SK-N-SH (cell line): Measurements from ENCODE around the gene SMAP2. TPM values are rescaled to one million over a fixed set of nuclear protein-coding genes. Genes with fewer than 3 reads are reported as not detected.

Experiments
- CTCF ChIA-PET: fragments of 300-600, 350-600 bp; formaldehyde crosslinking; extraction: SDS; loops from one replicate; lab custom pipeline; 2021; lab: Yijun Ruan, JAX
- POLR2A ChIA-PET: fragments of 350-600 bp; sonication (Branson Sonifier 250); formaldehyde crosslinking; extraction: SDS; loops from one replicate; lab custom pipeline; 2020; ENCODE audit warnings: antibody characterized with exemption, inconsistent platforms; lab: Yijun Ruan, JAX
- DNase-seq: peaks from one replicate; pipeline ENCODE4 v3.0.0; 2012
- H2AFZ ChIP-seq: fragments of 200-600 bp; sonication (generic); 2 replicates; pipeline ENCODE4 v1.8.1; 2016; ENCODE audit warnings: antibody characterized with exemption, mild to moderate bottlenecking, low read depth
- H3F3A ChIP-seq: fragments of 200-600 bp; sonication (generic); replicated peaks from 2 replicates; pipeline ENCODE3; 2016; ENCODE audit warnings: antibody characterized with exemption, mild to moderate bottlenecking; ENCODE audit not compliant: insufficient read depth
- H3K27ac ChIP-seq, 2 experiments: fragments of 200-500 bp in 1 of 2; fragments of 200-600 bp in 1 of 2; sonication (Bioruptor generic) in 1 of 2; sonication (generic), shearing (Covaris generic) in 1 of 2; 2 replicates each; pipeline versions ENCODE4 v1.5.1 to v1.6.1; 2014 to 2016; ENCODE audit warnings: low read depth in 2 of 2, inconsistent platforms in 1 of 2, low read length in 1 of 2, mild to moderate bottlenecking in 1 of 2, mixed read lengths in 1 of 2
- H3K27me3 ChIP-seq: fragments of 200-600 bp; sonication (generic), shearing (Covaris generic); 2 replicates; pipeline ENCODE4 v1.6.1; 2016; ENCODE audit warnings: mixed run types; ENCODE audit not compliant: insufficient read depth
- H3K36me3 ChIP-seq, 2 experiments: fragments of 200-500 bp in 1 of 2; fragments of 200-600 bp in 1 of 2; sonication (Bioruptor generic) in 1 of 2; sonication (generic) in 1 of 2; replicated peaks in 1 of 2; 2 replicates each; pipeline versions ENCODE3 to v1.5.1; 2014 to 2016; ENCODE audit warnings: low read length in 1 of 2, mild to moderate bottlenecking in 1 of 2; ENCODE audit not compliant: insufficient read depth in 2 of 2, control insufficient read depth in 1 of 2
- H3K4me1 ChIP-seq, 2 experiments: fragments of 200-500 bp in 1 of 2; fragments of 200-600 bp in 1 of 2; sonication (Bioruptor generic) in 1 of 2; sonication (generic), shearing (Covaris generic) in 1 of 2; 2 replicates each; pipeline versions ENCODE4 v1.5.1 to v1.6.1; 2014 to 2016; ENCODE audit warnings: low read depth in 1 of 2, low read length in 1 of 2, mixed run types in 1 of 2; ENCODE audit not compliant: insufficient read depth in 2 of 2, control insufficient read depth in 1 of 2
- H3K4me2 ChIP-seq: fragments of 200-600 bp; sonication (generic), shearing (Covaris generic); 2 replicates; pipeline ENCODE4 v1.6.1; 2017; ENCODE audit warnings: mixed run types
- H3K4me3 ChIP-seq, 2 experiments: fragments of 200-500 bp in 1 of 2; fragments of 200-600 bp in 1 of 2; sonication (Bioruptor generic) in 1 of 2; sonication (generic), shearing (Covaris generic) in 1 of 2; 2 replicates each; pipeline versions ENCODE4 v1.5.1 to v1.8.1; 2014 to 2016; ENCODE audit warnings: low read depth in 2 of 2, inconsistent platforms in 1 of 2, low read length in 1 of 2, mild to moderate bottlenecking in 1 of 2, mixed read lengths in 1 of 2, moderate library complexity in 1 of 2
- H3K79me2 ChIP-seq: fragments of 200-600 bp; sonication (generic); 2 replicates; pipeline ENCODE4 v1.8.1; 2017; ENCODE audit warnings: mild to moderate bottlenecking; ENCODE audit not compliant: insufficient read depth
- H3K9ac ChIP-seq: fragments of 200-600 bp; sonication (generic); 2 replicates; pipeline ENCODE4 v1.6.1; 2017; ENCODE audit warnings: mixed run types
- H3K9me2 ChIP-seq: fragments of 200-600 bp; sonication (generic); 2 replicates; pipeline ENCODE4 v1.6.1; 2017; ENCODE audit warnings: mixed run types
- H3K9me3 ChIP-seq: fragments of 200-600 bp; sonication (generic); 2 replicates; pipeline ENCODE4 v1.6.1; 2017; ENCODE audit warnings: mixed run types, mild to moderate bottlenecking, moderate library complexity
- H4K20me1 ChIP-seq: fragments of 200-600 bp; sonication (generic); 2 replicates; pipeline ENCODE4 v1.6.1; 2017; ENCODE audit warnings: mild to moderate bottlenecking, mixed run types; ENCODE audit not compliant: insufficient read depth
- CTCF ChIP-seq: fragments of 200-600 bp; sonication (generic); IDR thresholded peaks from 2 replicates; pipeline ENCODE4 v1.6.1; 2017; ENCODE audit warnings: antibody characterized with exemption, mild to moderate bottlenecking, moderate library complexity
- ELF1 ChIP-seq: IDR thresholded peaks from 2 replicates; pipeline ENCODE4 v1.4.0; 2012
- EP300 ChIP-seq, 2 experiments: IDR thresholded peaks; 2 replicates each; pipeline versions ENCODE4 v1.4.0 to v1.6.1; 2012; ENCODE audit warnings: borderline replicate concordance in 1 of 2, low read depth in 1 of 2, low read length in 1 of 2
- EZH2phosphoT487 ChIP-seq: fragments of 200-600 bp; sonication (generic); IDR thresholded peaks from 2 replicates; pipeline ENCODE4 v1.6.1; 2017; ENCODE audit warnings: low read depth, mixed run types, mild to moderate bottlenecking, antibody characterized with exemption, moderate library complexity, borderline replicate concordance
- FOXJ3 ChIP-seq: sonication (generic); formaldehyde crosslinking; IDR thresholded peaks from 2 replicates; pipeline ENCODE4 v1.5.1; 2020; ENCODE audit warnings: mild to moderate bottlenecking, missing genetic modification reagents
- FOXM1 ChIP-seq: IDR thresholded peaks from 2 replicates; pipeline ENCODE4 v1.4.0; 2012; ENCODE audit warnings: low read depth, mild to moderate bottlenecking
- GABPA ChIP-seq: IDR thresholded peaks from 2 replicates; pipeline ENCODE4 v1.4.0; 2012; ENCODE audit warnings: low read depth, mild to moderate bottlenecking
- JUND ChIP-seq: IDR thresholded peaks from 2 replicates; pipeline ENCODE4 v1.4.0; 2012
- MAX ChIP-seq: IDR thresholded peaks from 2 replicates; pipeline ENCODE4 v1.4.0; 2012; ENCODE audit warnings: low read depth
- MXI1 ChIP-seq: IDR thresholded peaks from 2 replicates; pipeline ENCODE4 v1.6.1; 2012; ENCODE audit warnings: mild to moderate bottlenecking, low read depth, low read length, improper control_type of control experiment
- PBX3 ChIP-seq: IDR thresholded peaks from 2 replicates; pipeline ENCODE4; 2012
- RAD21 ChIP-seq: IDR thresholded peaks from 2 replicates; pipeline ENCODE4 v1.6.1; 2012; ENCODE audit warnings: mild to moderate bottlenecking, low read length
- REST ChIP-seq: IDR thresholded peaks from 2 replicates; pipeline ENCODE4 v1.6.1; 2012; ENCODE audit warnings: mild to moderate bottlenecking, low read depth, low read length, moderate library complexity
- RXRA ChIP-seq: IDR thresholded peaks from 2 replicates; pipeline ENCODE4 v1.4.0; 2012; ENCODE audit warnings: low read depth, mild to moderate bottlenecking, borderline replicate concordance
- SIN3A ChIP-seq: IDR thresholded peaks from 2 replicates; pipeline ENCODE4 v1.6.1; 2012; ENCODE audit warnings: low read depth, mild to moderate bottlenecking, low read length, moderate library complexity, borderline replicate concordance
- TAF1 ChIP-seq: IDR thresholded peaks from 2 replicates; pipeline ENCODE4 v1.6.1; 2012; ENCODE audit warnings: low read depth, mild to moderate bottlenecking, low read length, moderate library complexity, borderline replicate concordance
- USF1 ChIP-seq: IDR thresholded peaks from 2 replicates; pipeline ENCODE4 v1.4.0; 2012; ENCODE audit warnings: low read depth, borderline replicate concordance
- USF2 ChIP-seq: fragments of 150-350 bp; IDR thresholded peaks from 2 replicates; pipeline ENCODE4 v1.6.1; 2017; ENCODE audit warnings: antibody characterized with exemption, low read length, low read depth, borderline replicate concordance
- YY1 ChIP-seq: IDR thresholded peaks from 2 replicates; pipeline ENCODE4 v1.4.0; 2012; ENCODE audit warnings: low read depth, mild to moderate bottlenecking
- polyA plus RNA-seq, 3 experiments: library from polyadenylated mRNA; depleted of rRNA; stranded (reverse); fragments of >200 nt; gene quantifications; 2 replicates each; pipeline ENCODE4 v1.2.3, GENCODE V29; 2012

SMAP2 gene
- polyA plus RNA-seq, 1 of the 3 experiments (the other 2 are of a cell fraction): 11.2 TPM

- TF ChIP-seq RAD21 (no peak), PBX3 (no peak), EP300 (IDR thresholded peaks at IDR 0.05; ENCODE audit: borderline replicate concordance in 1 of 2, low read depth in 1 of 2, low read length in 1 of 2) (no peak), REST (no peak), SIN3A (no peak), EZH2phosphoT487 (no peak), MXI1 (no peak), YY1 (no peak), USF2 (no peak), MAX (no peak), TAF1 (no peak), JUND (no peak), ELF1 (no peak), CTCF (no peak), FOXJ3 (CRISPR knock-in tag) (no peak), RXRA (no peak), FOXM1 (no peak), GABPA (no peak), USF1 (no peak)
- Histone ChIP-seq H3K9me2 (no peaks in the 10 kb centered on the region), H3K27me3 (no peaks in the 10 kb centered on the region), H3K79me2 (no peaks in the 10 kb centered on the region), H3K9me3 (peaks cover 19% of the 10 kb centered on the region; the same call in 1 of the 2 replicates), H3K9ac (no peak overlapping the region), H3F3A (no peaks in the 10 kb centered on the region), H3K4me2 (no peak overlapping the region), H3K36me3 (no peaks in the 10 kb centered on the region), H3K4me1 (peaks cover 4 to 10% of the 10 kb centered on the region in 2 experiments; a peak in 2 of 4 replicates), H3K27ac (no peak overlapping the region), H4K20me1 (no peaks in the 10 kb centered on the region), H3K4me3 (no peak overlapping the region), H2AFZ (no peak overlapping the region)
- POLR2A ChIA-PET: interaction anchor here (0.6 kb wide), 1 partner anchor 210 kb away, joined by 3 read pairs; no protein-coding TSS in a partner anchor
- CTCF ChIA-PET: no interaction called here
- no peak for DNase-seq
Measured at GRCh38 chr1:40360631-40361030, 12.9 kb upstream of the SMAP2 start.
